Large intestine (tissue), 3 donors: ENCODE results near the gene TMEM131. TPM values are rescaled to one million over a fixed set of nuclear protein-coding genes. Genes with fewer than 3 reads are reported as not detected.

Experiments used
- DNase-seq, 2 donors: peaks; one replicate each; pipeline versions ENCODE4 v3.0.0 to v3.0.0-alpha.2; 2013
- H3K27ac ChIP-seq: one replicate; pipeline ENCODE4 v1.5.1; 2013; ENCODE audit warnings: low read length
- H3K27me3 ChIP-seq: 2 replicates; pipeline ENCODE4 v1.6.1; 2013; ENCODE audit warnings: low read length; ENCODE audit not compliant: control insufficient read depth, insufficient read depth
- H3K36me3 ChIP-seq: 2 replicates; pipeline ENCODE4 v1.6.1; 2013; ENCODE audit warnings: low read length; ENCODE audit not compliant: control insufficient read depth, insufficient read depth
- H3K4me1 ChIP-seq: one replicate; pipeline ENCODE4 v1.6.1; 2013; ENCODE audit warnings: low read length; ENCODE audit not compliant: control insufficient read depth, insufficient read depth
- H3K4me3 ChIP-seq: one replicate; pipeline ENCODE4 v1.5.1; 2013; ENCODE audit warnings: low read length
- H3K9me3 ChIP-seq: one replicate; pipeline ENCODE4 v1.6.1; 2013; ENCODE audit warnings: mild to moderate bottlenecking, low read depth, low read length, moderate library complexity; ENCODE audit not compliant: control insufficient read depth
- WGBS: methylation state at CpG from one replicate; pipeline ENCODE4 v1.1.5; 2013; ENCODE audit warnings: low lambda C conversion rate; ENCODE audit not compliant: insufficient coverage; 5-methylcytosine and 5-hydroxymethylcytosine counted together
- polyA plus RNA-seq: library from polyadenylated mRNA; unstranded; fragments of 120-200 nt; gene quantifications from one replicate; pipeline ENCODE4 v1.2.1, GENCODE V29; 2013

Gene TMEM131
- polyA plus RNA-seq, 1 donor = 41.2 TPM

DNA sequence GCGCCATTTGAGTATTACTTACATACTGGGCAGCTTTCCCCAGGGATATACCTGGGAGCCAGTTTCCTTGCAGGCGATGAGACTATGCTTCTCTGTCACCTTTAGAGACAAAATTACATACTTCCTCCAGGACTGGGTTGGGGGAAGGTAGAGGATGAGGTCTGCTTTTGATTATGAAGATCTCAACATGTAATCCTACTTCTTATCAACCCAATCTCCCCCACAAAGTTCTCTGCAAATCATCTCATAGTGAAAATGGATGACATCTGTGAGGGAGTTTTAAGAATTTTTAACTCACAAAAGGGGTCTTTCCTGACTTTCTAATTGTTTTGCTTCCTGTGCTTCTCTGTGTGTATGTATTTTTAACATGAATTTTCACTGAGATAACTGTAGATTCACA lies 81.9 kb downstream of the TMEM131 start:
- DNase-seq = no peak
- no CpG with 5 or more reads among the region's 2 CpGs for WGBS
- H3K27me3 ChIP-seq = no peaks in the 10 kb centered on the region
- H3K4me1 ChIP-seq = peaks cover 7% of the 10 kb centered on the region
- peaks cover 3% of the 10 kb centered on the region for H3K9me3 ChIP-seq
- no peak overlapping the region for H3K27ac ChIP-seq
- no peak overlapping the region for H3K4me3 ChIP-seq
- H3K36me3 ChIP-seq = peaks cover 4% of the 10 kb centered on the region

GRCh38 chr2:97911922-97912575 lies 83.7 kb downstream of the TMEM131 start:
- Histone ChIP-seq H3K27me3 (no peaks in the 10 kb centered on the region), H3K27ac (peak overlapping the region; percentile 31), H3K4me3 (no peak overlapping the region), H3K36me3 (peaks cover 11% of the 10 kb centered on the region), H3K4me1 (peaks cover 7% of the 10 kb centered on the region), H3K9me3 (peaks cover 3% of the 10 kb centered on the region)
- 60% methylated on average over 1 of the region's 1 CpG for WGBS
- peak; percentile 32 to 51 for DNase-seq

- WGBS = 76% methylated on average over 3 of the region's 4 CpGs
- Histone ChIP-seq H3K4me1 (peaks cover 7% of the 10 kb centered on the region), H3K27me3 (no peaks in the 10 kb centered on the region), H3K27ac (peak overlapping the region; percentile 31), H3K9me3 (peaks cover 3% of the 10 kb centered on the region), H3K36me3 (peaks cover 17% of the 10 kb centered on the region), H3K4me3 (no peak overlapping the region)
- DNase-seq = no peak
Measured at GRCh38 chr2:97911206-97911921, 84.4 kb downstream of the TMEM131 start.

- peaks cover 3% of the 10 kb centered on the region for H3K9me3 ChIP-seq
- H3K4me3 ChIP-seq = no peak overlapping the region
- H3K36me3 ChIP-seq = peaks cover 24% of the 10 kb centered on the region
- WGBS = 100% methylated on average over 2 of the region's 9 CpGs
- H3K27me3 ChIP-seq = no peaks in the 10 kb centered on the region
- no peak overlapping the region for H3K27ac ChIP-seq
- no peak for DNase-seq
- peaks cover 7% of the 10 kb centered on the region for H3K4me1 ChIP-seq
Measured at GRCh38 chr2:97910403-97911205, 85.1 kb downstream of the TMEM131 start.

DNA sequence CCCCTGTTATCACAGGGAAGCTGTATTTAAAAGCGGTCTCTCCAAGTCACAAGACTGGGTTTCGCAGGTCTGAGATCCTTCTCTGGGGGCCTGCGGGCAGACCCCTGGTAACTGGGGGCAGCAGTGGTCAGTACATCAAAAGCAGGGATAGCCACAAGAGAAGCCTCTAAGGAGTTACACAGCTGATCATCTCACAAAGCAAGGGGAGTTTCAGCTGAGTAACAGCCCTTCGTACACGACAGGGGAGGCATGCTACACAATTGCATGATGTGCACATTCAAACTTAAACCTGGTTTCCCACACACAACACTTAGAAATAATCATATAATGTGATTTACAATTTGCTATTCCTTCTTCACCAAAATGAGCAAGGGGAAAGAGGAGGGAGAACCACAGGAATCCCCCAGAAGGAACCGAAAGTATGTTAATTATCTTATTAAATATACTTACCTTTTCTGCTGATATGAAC lies 87.5 kb downstream of the TMEM131 start:
- no CpG with 5 or more reads among the region's 6 CpGs for WGBS
- H3K9me3 ChIP-seq = peaks cover 3% of the 10 kb centered on the region
- DNase-seq = no peak
- no peaks in the 10 kb centered on the region for H3K27me3 ChIP-seq
- peaks cover 7% of the 10 kb centered on the region for H3K4me1 ChIP-seq
- H3K4me3 ChIP-seq = no peak overlapping the region
- peaks cover 25% of the 10 kb centered on the region for H3K36me3 ChIP-seq
- no peak overlapping the region for H3K27ac ChIP-seq

DNA sequence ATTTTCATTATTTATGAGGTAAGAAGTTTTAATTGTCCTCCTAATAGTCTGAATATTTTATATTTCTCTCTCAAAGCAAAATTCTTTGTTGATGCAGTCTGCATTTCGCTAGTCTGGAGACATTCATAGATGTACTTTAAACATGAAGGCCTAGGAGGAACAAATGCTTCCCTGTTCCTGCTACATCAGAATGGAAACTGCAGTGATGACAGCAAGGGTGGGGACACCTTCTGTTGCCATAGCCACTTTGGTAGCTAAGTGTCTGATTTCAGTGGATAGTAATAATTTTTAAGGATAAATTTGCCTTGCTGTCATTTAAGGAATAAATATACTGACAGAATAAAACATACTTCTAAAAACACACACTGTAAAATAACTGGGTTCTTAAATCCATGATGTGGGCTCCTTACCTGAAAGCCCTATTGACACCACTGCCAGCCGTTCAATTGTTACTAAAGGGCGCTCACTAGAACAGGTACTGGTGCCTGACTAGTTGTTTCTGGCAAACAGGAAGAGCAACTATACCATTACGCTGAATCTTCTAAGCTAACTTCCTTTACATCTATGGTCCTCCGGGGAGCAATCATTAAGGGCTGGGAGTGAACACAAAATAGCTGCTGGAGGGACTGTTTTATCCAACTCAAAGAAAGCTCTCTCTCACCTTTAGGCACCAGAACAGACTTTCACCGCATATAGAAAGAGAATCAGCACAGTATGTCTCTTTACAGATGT lies 88.2 kb downstream of the TMEM131 start:
- Histone ChIP-seq H3K27me3 (no peaks in the 10 kb centered on the region), H3K4me3 (no peak overlapping the region), H3K27ac (no peak overlapping the region), H3K4me1 (peaks cover 4% of the 10 kb centered on the region), H3K36me3 (peaks cover 27% of the 10 kb centered on the region), H3K9me3 (peaks cover 3% of the 10 kb centered on the region)
- no CpG with 5 or more reads among the region's 6 CpGs for WGBS
- DNase-seq = no peak

DNA sequence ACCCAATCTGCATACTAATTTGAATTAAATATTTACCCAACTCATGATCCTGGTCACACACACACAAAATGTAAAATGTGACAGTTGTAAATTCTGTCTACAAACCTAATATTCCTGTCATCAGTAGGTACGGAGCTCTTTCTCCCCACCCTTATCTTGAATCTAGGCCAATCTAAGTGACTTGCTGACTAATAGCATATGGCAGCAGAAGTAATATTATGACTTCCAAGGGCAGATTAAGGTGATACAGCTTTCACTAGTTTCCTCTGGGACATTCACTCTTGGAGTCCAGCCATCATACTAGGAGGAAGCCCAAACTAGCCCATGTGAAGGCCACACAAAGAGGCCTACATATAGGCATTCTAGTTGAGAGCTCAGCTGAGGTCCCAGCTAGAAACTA lies 89.4 kb downstream of the TMEM131 start:
- H3K4me3 ChIP-seq = no peak overlapping the region
- H3K27me3 ChIP-seq = no peaks in the 10 kb centered on the region
- peaks cover 3% of the 10 kb centered on the region for H3K9me3 ChIP-seq
- H3K27ac ChIP-seq = no peak overlapping the region
- WGBS = no CpG with 5 or more reads among the region's 1 CpG
- H3K36me3 ChIP-seq = peaks cover 28% of the 10 kb centered on the region
- no peaks in the 10 kb centered on the region for H3K4me1 ChIP-seq
- DNase-seq = no peak

GRCh38 chr2:97905294-97905693 lies 90.5 kb downstream of the TMEM131 start:
- peaks cover 26% of the 10 kb centered on the region for H3K36me3 ChIP-seq
- no peak for DNase-seq

DNA sequence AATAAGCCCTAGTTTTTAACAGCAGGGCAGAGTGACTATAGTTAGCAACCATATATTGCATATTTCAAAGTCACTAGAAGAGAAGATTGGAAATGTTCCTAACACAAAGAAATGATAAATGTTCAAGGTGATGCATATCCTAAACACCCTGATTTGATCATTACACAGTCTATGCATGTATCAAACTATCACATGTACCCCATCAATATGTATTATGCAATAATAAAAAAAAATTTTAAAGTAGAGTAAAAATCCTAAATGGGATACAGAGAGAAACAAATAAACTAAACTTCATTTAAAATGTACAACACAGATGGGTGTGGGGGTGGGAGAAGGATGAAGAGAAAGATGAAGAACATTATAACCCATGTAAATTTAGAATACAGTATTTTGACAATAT lies 93.9 kb downstream of the TMEM131 start:
- no peak overlapping the region for H3K27ac ChIP-seq
- no peak overlapping the region for H3K4me3 ChIP-seq
- no peak for DNase-seq
- no peaks in the 10 kb centered on the region for H3K4me1 ChIP-seq
- peaks cover 15% of the 10 kb centered on the region for H3K36me3 ChIP-seq
- no peaks in the 10 kb centered on the region for H3K27me3 ChIP-seq
- H3K9me3 ChIP-seq = no peaks in the 10 kb centered on the region

More at GRCh38 chr2:97905294-97905693, 90.5 kb downstream of the TMEM131 start:
- Histone ChIP-seq H3K9me3 (no peaks in the 10 kb centered on the region), H3K27ac (no peak overlapping the region), H3K4me3 (no peak overlapping the region), H3K27me3 (no peaks in the 10 kb centered on the region), H3K4me1 (no peaks in the 10 kb centered on the region)
- no CpG with 5 or more reads among the region's 1 CpG for WGBS

- Histone ChIP-seq H3K36me3 (peaks cover 7% of the 10 kb centered on the region), H3K27me3 (no peaks in the 10 kb centered on the region), H3K4me3 (no peak overlapping the region), H3K4me1 (no peaks in the 10 kb centered on the region), H3K9me3 (no peaks in the 10 kb centered on the region), H3K27ac (no peak overlapping the region)
- no peak for DNase-seq
- WGBS = 93% methylated on average over 2 of the region's 2 CpGs
Measured at GRCh38 chr2:97900806-97901205, 94.9 kb downstream of the TMEM131 start.
